Tibial nerve (tissue), 4 donors: ENCODE data around the gene UBE2G2.

Source experiments
- EP300 ChIP-seq, 2 donors: sonication (generic); formaldehyde crosslinking; IDR thresholded peaks; one replicate each; pipeline ENCODE4 v1.6.1; 2017; ENCODE audit warnings: antibody characterized with exemption in 2 of 2, mild to moderate bottlenecking in 1 of 2
- POLR2A ChIP-seq, 2 donors: fragments of 450-650 bp; IDR thresholded peaks; one replicate each; pipeline ENCODE4 v1.6.1; 2017; ENCODE audit warnings: antibody characterized with exemption in 2 of 2, mild to moderate bottlenecking in 2 of 2, moderate library complexity in 2 of 2
- TF ChIP-seq, protein P1 (sequence below), 5 experiments: fragments of 200-600 bp in 3 of 5; fragments of 450-650 bp in 2 of 5; sonication (generic) in 3 of 5; IDR thresholded peaks; one replicate each; pipeline ENCODE4 v1.5.1; 2016 to 2019; ENCODE audit warnings: antibody characterized with exemption in 5 of 5, mild to moderate bottlenecking in 3 of 5, moderate library complexity in 2 of 5

DNA sequence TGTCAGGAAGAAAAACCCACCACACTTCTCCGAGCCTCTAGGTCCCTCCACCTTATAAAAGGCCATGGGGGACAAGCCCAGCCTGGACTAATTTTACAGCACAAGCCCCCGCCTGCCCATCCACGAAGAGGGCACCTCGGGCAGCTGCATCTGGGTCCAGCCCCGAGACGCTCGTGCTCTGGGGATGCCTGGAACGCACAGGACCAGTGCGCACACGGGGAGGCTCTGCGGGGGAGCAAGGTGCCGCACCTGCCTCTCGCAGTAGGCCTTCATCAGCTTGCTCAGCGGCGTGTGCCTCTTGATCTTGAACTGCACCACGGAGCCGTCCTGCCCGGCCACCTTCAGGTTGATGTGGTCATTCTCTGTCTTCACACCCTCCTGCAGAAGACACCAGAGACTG, 12.1 kb upstream of the UBE2G2 start:
- TF ChIP-seq, protein P1, sequence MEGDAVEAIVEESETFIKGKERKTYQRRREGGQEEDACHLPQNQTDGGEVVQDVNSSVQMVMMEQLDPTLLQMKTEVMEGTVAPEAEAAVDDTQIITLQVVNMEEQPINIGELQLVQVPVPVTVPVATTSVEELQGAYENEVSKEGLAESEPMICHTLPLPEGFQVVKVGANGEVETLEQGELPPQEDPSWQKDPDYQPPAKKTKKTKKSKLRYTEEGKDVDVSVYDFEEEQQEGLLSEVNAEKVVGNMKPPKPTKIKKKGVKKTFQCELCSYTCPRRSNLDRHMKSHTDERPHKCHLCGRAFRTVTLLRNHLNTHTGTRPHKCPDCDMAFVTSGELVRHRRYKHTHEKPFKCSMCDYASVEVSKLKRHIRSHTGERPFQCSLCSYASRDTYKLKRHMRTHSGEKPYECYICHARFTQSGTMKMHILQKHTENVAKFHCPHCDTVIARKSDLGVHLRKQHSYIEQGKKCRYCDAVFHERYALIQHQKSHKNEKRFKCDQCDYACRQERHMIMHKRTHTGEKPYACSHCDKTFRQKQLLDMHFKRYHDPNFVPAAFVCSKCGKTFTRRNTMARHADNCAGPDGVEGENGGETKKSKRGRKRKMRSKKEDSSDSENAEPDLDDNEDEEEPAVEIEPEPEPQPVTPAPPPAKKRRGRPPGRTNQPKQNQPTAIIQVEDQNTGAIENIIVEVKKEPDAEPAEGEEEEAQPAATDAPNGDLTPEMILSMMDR (IDR thresholded peaks at IDR 0.05), result no peak
- TF ChIP-seq EP300 (IDR thresholded peaks at IDR 0.05) (no peak), POLR2A (IDR thresholded peaks at IDR 0.05) (no peak)
